OCI-LY3 (cell line): Measurements from ENCODE around the gene EHBP1.

Experiments
- H2AFZ ChIP-seq: fragments of 200-600, 300-600 bp; shearing (Covaris generic); 2 replicates; pipeline ENCODE4 v1.6.0; 2014; ENCODE audit warnings: antibody characterized with exemption, low read depth, low read length
- H3K27ac ChIP-seq: fragments of 200-600, 300-600 bp; sonication (generic); 2 replicates; pipeline ENCODE4 v1.5.1; 2014; ENCODE audit warnings: mild to moderate bottlenecking, low read length, moderate library complexity, mixed read lengths
- H3K27me3 ChIP-seq: fragments of 200-600, 300-600 bp; sonication (generic); 2 replicates; pipeline ENCODE4 v1.6.1; 2014; ENCODE audit warnings: low read depth, low read length, mixed read lengths
- H3K36me3 ChIP-seq: fragments of 200-600, 300-600 bp; sonication (generic); replicated peaks from 2 replicates; pipeline ENCODE3; 2014; ENCODE audit warnings: low read depth, low read length, mixed read lengths
- H3K4me1 ChIP-seq: fragments of 300-600, 200-600 bp; sonication (generic); 2 replicates; pipeline ENCODE4 v1.6.1; 2014; ENCODE audit warnings: low read length, mixed read lengths
- H3K4me2 ChIP-seq: fragments of 200-600, 300-600 bp; sonication (generic); 2 replicates; pipeline ENCODE4 v1.6.1; 2014; ENCODE audit warnings: low read length, mixed read lengths
- H3K4me3 ChIP-seq: fragments of 300-600, 200-600 bp; sonication (generic); 2 replicates; pipeline ENCODE4 v1.5.1; 2014; ENCODE audit warnings: antibody characterized with exemption, mild to moderate bottlenecking, low read length, moderate library complexity
- H3K79me2 ChIP-seq: fragments of 300-600, 200-600 bp; shearing (Covaris generic); 2 replicates; pipeline ENCODE4 v1.6.1; 2014; ENCODE audit warnings: mild to moderate bottlenecking, low read length, mixed read lengths
- H3K9ac ChIP-seq: fragments of 300-600, 200-600 bp; shearing (Covaris generic); 2 replicates; pipeline ENCODE4 v1.6.0; 2014; ENCODE audit warnings: mild to moderate bottlenecking, low read length, moderate library complexity
- H3K9me3 ChIP-seq: fragments of 200-600, 300-600 bp; shearing (Covaris generic); 2 replicates; pipeline ENCODE4 v1.6.1; 2014; ENCODE audit warnings: low read length, mixed read lengths; ENCODE audit not compliant: insufficient read depth
- H4K20me1 ChIP-seq: fragments of 200-600, 300-600 bp; sonication (generic); 2 replicates; pipeline ENCODE4 v1.6.1; 2016; ENCODE audit warnings: low read length, mixed read lengths; ENCODE audit not compliant: insufficient read depth
- EZH2phosphoT487 ChIP-seq: fragments of 200-600 bp; shearing (Covaris generic); IDR thresholded peaks from 2 replicates; pipeline ENCODE4 v1.6.1; 2018; ENCODE audit warnings: antibody characterized with exemption, mixed run types, low read depth
- TF ChIP-seq, protein P1 (sequence below): fragments of 200-600, 300-600 bp; sonication (generic); IDR thresholded peaks from 2 replicates; pipeline ENCODE4 v1.5.1; 2014; ENCODE audit warnings: antibody characterized with exemption, low read length, low read depth

EHBP1 gene

GRCh38 chr2:63041592-63041991 is 336.1 kb downstream of the EHBP1 start:
- H3K4me1 ChIP-seq, result no peaks in the 10 kb centered on the region
- no peak overlapping the region for H2AFZ ChIP-seq
- H3K27me3 ChIP-seq, result no peaks in the 10 kb centered on the region
- H3K36me3 ChIP-seq, result no peaks in the 10 kb centered on the region
- H3K4me3 ChIP-seq, result no peak overlapping the region
- H3K9ac ChIP-seq, result no peak overlapping the region
- no peak overlapping the region for H3K4me2 ChIP-seq
- no peak overlapping the region for H3K27ac ChIP-seq
- no peaks in the 10 kb centered on the region for H4K20me1 ChIP-seq
- no peak for TF ChIP-seq EZH2phosphoT487
- TF ChIP-seq, protein P1, sequence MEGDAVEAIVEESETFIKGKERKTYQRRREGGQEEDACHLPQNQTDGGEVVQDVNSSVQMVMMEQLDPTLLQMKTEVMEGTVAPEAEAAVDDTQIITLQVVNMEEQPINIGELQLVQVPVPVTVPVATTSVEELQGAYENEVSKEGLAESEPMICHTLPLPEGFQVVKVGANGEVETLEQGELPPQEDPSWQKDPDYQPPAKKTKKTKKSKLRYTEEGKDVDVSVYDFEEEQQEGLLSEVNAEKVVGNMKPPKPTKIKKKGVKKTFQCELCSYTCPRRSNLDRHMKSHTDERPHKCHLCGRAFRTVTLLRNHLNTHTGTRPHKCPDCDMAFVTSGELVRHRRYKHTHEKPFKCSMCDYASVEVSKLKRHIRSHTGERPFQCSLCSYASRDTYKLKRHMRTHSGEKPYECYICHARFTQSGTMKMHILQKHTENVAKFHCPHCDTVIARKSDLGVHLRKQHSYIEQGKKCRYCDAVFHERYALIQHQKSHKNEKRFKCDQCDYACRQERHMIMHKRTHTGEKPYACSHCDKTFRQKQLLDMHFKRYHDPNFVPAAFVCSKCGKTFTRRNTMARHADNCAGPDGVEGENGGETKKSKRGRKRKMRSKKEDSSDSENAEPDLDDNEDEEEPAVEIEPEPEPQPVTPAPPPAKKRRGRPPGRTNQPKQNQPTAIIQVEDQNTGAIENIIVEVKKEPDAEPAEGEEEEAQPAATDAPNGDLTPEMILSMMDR, result no peak
- no peaks in the 10 kb centered on the region for H3K9me3 ChIP-seq
- H3K79me2 ChIP-seq, result no peaks in the 10 kb centered on the region

DNA sequence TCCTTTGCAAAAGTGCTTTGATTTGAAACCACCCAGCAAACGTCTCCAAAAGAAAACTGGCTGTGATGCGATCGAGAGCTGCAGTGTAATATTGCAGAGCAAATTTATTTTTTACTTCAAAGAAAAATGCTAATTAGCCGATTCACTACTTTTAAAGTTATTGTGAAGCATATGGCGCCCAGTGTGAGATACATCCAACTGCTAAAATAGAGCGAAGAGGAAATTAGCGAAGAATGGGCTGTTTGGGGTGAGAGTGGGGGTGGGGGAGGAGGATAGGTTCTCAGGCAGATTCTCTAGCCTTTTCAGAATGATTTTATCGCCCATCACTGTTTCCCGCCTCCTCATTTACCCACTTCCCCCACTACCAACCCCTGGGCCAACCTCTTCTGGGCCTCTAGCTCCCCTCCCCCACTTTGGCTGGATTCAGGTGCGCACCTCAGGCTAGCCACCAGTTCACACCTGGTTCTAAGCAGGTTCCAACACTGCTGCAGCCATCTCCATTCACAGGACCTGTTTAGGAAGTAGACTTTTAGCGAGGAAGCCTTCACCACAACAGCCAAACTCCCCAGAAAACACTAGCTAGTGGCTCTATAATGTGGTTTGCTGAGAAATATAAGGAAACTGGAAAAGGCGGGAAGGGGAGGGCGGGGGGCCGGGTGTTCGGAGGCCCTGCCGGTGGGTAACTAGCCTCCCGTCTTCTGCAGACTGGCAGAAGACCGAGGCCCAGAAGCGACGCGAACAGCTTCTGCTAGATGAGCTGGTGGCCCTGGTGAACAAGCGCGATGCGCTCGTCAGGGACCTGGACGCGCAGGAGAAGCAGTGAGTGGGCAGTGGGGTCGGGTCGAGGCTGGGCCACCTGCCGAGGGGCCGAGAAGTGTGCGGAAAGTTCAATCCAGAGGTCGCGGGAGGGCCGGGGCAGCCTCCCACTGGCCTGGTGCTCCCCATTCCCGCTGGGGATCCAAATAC is 339.1 kb downstream of the EHBP1 start:
- no peak overlapping the region for H2AFZ ChIP-seq
- no peak overlapping the region for H3K27ac ChIP-seq
- H3K27me3 ChIP-seq, result no peaks in the 10 kb centered on the region
- peaks cover 3% of the 10 kb centered on the region for H3K4me1 ChIP-seq
- no peaks in the 10 kb centered on the region for H3K79me2 ChIP-seq
- no peak overlapping the region for H3K4me3 ChIP-seq
- no peaks in the 10 kb centered on the region for H4K20me1 ChIP-seq
- TF ChIP-seq, protein P1, result no peak
- TF ChIP-seq EZH2phosphoT487, result no peak
- H3K4me2 ChIP-seq, result no peak overlapping the region
- no peaks in the 10 kb centered on the region for H3K36me3 ChIP-seq
- no peaks in the 10 kb centered on the region for H3K9me3 ChIP-seq
- no peak overlapping the region for H3K9ac ChIP-seq

DNA sequence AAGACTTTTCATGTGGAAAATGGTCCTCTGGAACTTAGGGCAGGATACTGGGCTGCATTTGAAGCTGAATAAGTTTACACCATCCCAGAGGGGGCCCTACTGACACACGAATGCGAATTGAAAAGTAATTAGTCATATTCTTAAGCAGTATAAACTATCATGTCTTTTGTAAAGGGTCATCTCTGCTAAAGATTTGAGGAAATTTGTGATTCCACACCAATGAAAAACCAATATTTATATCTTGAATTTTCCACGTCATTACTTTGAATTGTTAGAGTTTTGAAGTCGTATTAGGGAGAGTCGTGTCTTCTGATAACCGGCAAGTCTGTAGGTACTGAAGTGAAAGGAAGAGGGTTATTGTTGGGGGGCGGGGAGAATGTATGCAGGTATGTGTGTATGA is 341.0 kb downstream of the EHBP1 start:
- Histone ChIP-seq H3K36me3 (no peaks in the 10 kb centered on the region), H3K4me1 (peaks cover 5% of the 10 kb centered on the region), H3K9me3 (no peaks in the 10 kb centered on the region), H3K4me3 (no peak overlapping the region), H4K20me1 (no peaks in the 10 kb centered on the region), H3K27me3 (no peaks in the 10 kb centered on the region), H3K27ac (no peak overlapping the region), H3K79me2 (no peaks in the 10 kb centered on the region), H3K9ac (no peak overlapping the region), H3K4me2 (no peak overlapping the region), H2AFZ (no peak overlapping the region)
- TF ChIP-seq EZH2phosphoT487, result no peak
- TF ChIP-seq, protein P1, result no peak

- Histone ChIP-seq H3K4me3 (peak overlapping the region; percentile 52; the same call in 1 of the 2 replicates), H3K79me2 (no peaks in the 10 kb centered on the region), H3K4me2 (peak overlapping the region; percentile 54)
Observed at GRCh38 chr2:63046961-63047320, 341.4 kb downstream of the EHBP1 start.

More at GRCh38 chr2:63046961-63047320, 341.4 kb downstream of the EHBP1 start:
- no peak overlapping the region for H2AFZ ChIP-seq
- H3K36me3 ChIP-seq, result no peaks in the 10 kb centered on the region
- H3K4me1 ChIP-seq, result peaks cover 5% of the 10 kb centered on the region
- no peak overlapping the region for H3K27ac ChIP-seq
- H3K9ac ChIP-seq, result no peak overlapping the region
- H3K9me3 ChIP-seq, result no peaks in the 10 kb centered on the region
- no peaks in the 10 kb centered on the region for H4K20me1 ChIP-seq
- no peaks in the 10 kb centered on the region for H3K27me3 ChIP-seq
- TF ChIP-seq, protein P1, result no peak
- no peak for TF ChIP-seq EZH2phosphoT487
